Astrocyte of the spinal cord (primary cell): ENCODE results near the gene SPOCK1.

Source experiments
- DNase-seq: peaks from one replicate; pipeline ENCODE4 v3.0.0; 2011; ENCODE audit warnings: low read depth, low spot score
- H3K4me3 ChIP-seq: 2 replicates; pipeline ENCODE4 v1.5.1; 2011; ENCODE audit warnings: low read depth, mild to moderate bottlenecking, low read length, moderate library complexity
- CTCF ChIP-seq: IDR thresholded peaks from 2 replicates; pipeline ENCODE4 v1.5.1; 2012; ENCODE audit warnings: low read depth, mild to moderate bottlenecking, low read length, inconsistent platforms
- in situ Hi-C: cut with HindIII; loops from 2 replicates; pipeline ENCODE4 v1.10.0; 2017; ENCODE audit warnings: low sequenced_read_pairs

The SPOCK1 gene

GRCh38 chr5:137488516-137488915 lies 10.6 kb downstream of the SPOCK1 start:
- in situ Hi-C loops: no loop called here
- no peak overlapping the region for H3K4me3 ChIP-seq
- DNase-seq: no peak
- no peak for TF ChIP-seq CTCF

GRCh38 chr5:137487600-137487999 lies 11.5 kb downstream of the SPOCK1 start:
- peak; percentile 83 for DNase-seq
- no peak for TF ChIP-seq CTCF
- H3K4me3 ChIP-seq: no peak overlapping the region
- in situ Hi-C loops: no loop called here

GRCh38 chr5:137486707-137487106 lies 12.4 kb downstream of the SPOCK1 start:
- in situ Hi-C loops: no loop called here
- no peak for TF ChIP-seq CTCF
- H3K4me3 ChIP-seq: no peak overlapping the region
- peak; percentile 84 for DNase-seq

GRCh38 chr5:137481596-137481995 lies 17.5 kb downstream of the SPOCK1 start:
- no peak overlapping the region for H3K4me3 ChIP-seq
- in situ Hi-C loops: no loop called here
- no peak for DNase-seq
- no peak for TF ChIP-seq CTCF

GRCh38 chr5:137478043-137478442 lies 21.1 kb downstream of the SPOCK1 start:
- no peak overlapping the region for H3K4me3 ChIP-seq
- no peak for DNase-seq
- no peak for TF ChIP-seq CTCF
- in situ Hi-C loops: no loop called here

- no peak for TF ChIP-seq CTCF
- in situ Hi-C loops: no loop called here
- no peak for DNase-seq
- no peak overlapping the region for H3K4me3 ChIP-seq
These were observed 28.3 kb downstream of the SPOCK1 start for GRCh38 chr5:137470921-137471220.
